H4 (cell line): ENCODE results near the gene ZP3. TPM values are rescaled to one million over a fixed set of nuclear protein-coding genes. Genes with fewer than 3 reads are reported as not detected.
"Not testable (repeated sequence)": the region's sequence is repeated elsewhere in the genome, so short reads cannot be mapped to it uniquely, and the experiment has no call there.

ENCODE experiments used
- DNase-seq: peaks from one replicate; pipeline ENCODE4 v3.0.0-alpha.2; 2015; ENCODE audit warnings: low spot score
- total RNA-seq: library from RNA; depleted of rRNA; stranded (reverse); fragments of >200 nt; shearing (Covaris generic); gene quantifications from 2 replicates; pipeline ENCODE4 v1.2.3, GENCODE V29; 2014; rRNA removed

ZP3 gene
- total RNA-seq, 1 experiment from 2014 or later = 0.97 TPM

DNA sequence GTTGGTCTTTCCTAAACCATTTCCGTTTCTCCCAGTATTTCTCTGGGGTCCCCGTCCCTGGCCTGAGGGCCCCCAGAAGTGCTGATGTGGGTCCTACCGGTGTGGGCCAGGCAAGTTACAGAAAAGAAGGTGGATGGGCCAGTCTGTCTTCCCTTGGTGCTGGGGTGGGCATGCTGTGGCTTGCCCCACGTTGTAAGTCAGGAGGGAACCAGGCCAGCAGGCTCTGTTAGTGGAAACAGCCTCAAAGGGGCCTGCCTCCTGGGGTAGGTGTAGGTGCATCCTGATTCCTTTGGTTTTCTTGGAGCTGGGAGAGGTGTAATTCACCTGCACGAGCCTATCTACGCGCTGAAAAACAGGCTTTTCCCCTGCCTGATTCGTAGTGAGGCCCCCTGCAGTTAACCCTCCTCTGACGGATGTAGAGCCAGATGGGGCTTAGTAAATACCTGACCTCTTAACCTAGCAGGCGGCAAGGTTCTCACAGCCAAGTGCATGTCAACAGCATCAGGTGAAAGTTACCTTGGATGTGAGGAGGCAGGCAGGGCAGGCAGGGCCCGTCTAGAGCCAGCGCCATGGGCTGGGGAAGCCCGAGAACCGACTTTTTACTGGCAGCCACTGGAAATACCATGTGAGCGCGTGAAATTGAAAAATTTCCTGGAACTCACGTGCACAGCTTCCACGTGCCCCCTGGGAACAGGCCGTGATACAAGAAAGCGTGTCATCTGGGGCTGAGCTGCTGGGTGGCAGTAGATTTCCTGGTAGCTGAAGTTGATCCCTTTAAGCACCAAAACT lies 61.3 kb downstream of the ZP3 start:
- not testable (repeated sequence) for DNase-seq

DNA sequence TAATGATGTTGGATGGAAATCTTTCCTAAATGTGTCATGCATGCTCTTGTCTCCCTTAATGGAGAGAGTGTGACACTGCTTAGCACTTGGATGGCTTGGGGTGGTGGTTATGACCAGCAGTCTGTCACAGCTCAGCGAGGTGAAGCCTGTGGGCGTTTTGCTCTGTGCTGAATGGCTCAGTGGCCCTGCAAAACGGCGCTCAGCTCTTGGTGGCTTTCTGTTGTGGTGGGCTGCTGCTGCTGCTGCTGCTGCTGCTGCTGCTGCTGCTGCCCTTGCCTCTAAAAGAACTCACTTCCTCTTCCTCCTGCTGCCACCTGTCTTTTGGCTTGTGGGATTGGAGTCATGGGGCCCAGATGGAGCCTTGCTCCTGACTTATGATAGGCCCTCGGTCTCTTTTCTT lies 61.9 kb downstream of the ZP3 start:
- not testable (repeated sequence) for DNase-seq

DNA sequence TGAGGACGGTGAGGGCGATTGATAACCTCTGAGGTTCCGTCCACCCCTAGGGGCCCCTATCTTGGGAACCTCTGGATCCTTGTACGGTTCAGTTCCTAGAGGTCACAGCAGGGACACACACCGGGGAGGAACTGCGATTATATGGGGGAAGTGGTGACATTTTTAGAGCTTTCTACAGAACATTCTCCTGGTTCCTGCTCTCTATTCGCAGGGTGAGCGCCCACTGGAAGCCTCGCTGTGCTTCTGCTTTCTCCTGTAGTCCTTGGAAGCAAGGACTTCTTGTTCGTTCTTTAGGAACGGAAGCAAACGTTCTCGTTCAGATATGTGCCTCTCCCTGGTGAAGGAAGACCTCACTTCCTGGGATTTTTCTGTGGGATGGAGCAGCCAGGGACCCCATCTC lies 63.2 kb downstream of the ZP3 start:
- not testable (repeated sequence) for DNase-seq

Other genes with a start within 250 kb of the ZP3 start
- gene SRRM3, start 223.1 kb upstream of the ZP3 start, total RNA-seq = 3.8 and 4.8 TPM in 2 replicates
- 57.6 and 97.6 TPM in 2 replicates for gene HSPB1, start 122.3 kb upstream of the ZP3 start, total RNA-seq
- gene YWHAG, start 66.0 kb upstream of the ZP3 start, total RNA-seq = 100 and 148 TPM in 2 replicates
- 1.6 and 2.0 TPM in 2 replicates for gene SSC4D, start 15.3 kb upstream of the ZP3 start, total RNA-seq
- gene DTX2, start 36.8 kb downstream of the ZP3 start, total RNA-seq = 5.6 and 8.2 TPM in 2 replicates
- not detected in 2 replicates for gene UPK3B, start 85.6 kb downstream of the ZP3 start, total RNA-seq
- not detected in 2 replicates for gene SPDYE16, start 118.3 kb downstream of the ZP3 start, total RNA-seq
- 2.7 and 5.1 TPM in 2 replicates for gene POMZP3, start 202.3 kb downstream of the ZP3 start, total RNA-seq